ENCODE results near the gene COL7A1.

COL7A1 gene

DNA sequence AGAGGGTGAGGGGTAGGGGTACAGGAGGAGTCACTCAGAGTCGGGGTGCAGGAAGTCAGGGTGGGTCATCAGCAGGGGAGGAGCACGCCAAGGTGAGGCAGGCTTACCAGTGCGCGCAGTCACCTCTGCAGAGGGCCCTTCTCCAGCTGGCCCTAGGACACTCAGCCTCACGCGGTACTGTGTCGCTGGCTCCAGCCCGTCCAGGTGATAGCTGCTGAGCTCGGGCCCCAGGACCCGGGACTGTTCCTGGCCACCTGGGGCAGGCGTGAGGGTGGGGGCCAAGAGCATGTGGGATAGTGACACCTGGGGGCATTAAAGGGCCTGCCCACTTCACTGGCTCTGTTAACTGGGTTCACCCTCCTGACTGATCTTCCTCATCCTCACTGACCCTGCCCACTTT is 7.4 kb downstream of the COL7A1 start:
- no peak for DNase-seq

DNA sequence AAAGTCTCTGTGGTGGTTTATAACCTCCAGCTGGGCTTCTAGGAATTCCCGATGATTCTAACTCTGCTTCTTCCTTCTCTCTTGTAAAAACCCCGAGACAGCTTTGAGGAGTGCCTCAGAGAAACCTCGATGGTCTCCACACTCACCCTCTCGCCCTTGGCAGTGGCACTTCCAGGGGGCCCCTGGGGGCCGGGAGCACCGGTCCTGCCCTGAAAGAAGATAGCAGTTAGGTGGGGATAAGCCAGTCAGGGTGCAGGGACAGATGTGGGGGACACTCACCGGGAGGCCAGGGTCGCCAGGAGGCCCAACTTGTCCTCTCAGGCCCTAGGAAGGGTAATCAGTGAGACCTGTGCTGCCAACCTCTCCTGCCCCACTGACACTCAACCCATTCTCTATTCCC is 9.7 kb downstream of the COL7A1 start:
- no peak for DNase-seq

DNA sequence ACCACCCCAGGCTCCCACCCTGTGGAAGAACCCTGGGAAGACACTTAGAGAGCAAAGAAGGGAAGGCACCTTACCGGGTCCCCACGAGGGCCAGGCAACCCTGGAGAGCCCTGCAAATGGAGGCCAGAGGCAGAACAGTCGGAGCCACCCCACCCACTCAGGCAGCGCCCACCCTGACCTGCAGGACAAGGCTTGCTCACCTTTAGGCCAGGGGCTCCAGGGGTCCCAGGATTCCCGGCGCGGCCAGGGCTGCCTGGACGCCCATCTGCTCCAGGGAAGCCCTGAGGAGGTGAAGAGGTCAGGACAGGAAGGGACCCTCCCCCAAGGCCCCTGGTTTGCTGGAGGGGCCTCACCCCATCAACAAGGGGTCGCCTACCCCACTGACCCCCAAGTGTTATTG is 10.3 kb downstream of the COL7A1 start:
- DNase-seq: no peak

DNA sequence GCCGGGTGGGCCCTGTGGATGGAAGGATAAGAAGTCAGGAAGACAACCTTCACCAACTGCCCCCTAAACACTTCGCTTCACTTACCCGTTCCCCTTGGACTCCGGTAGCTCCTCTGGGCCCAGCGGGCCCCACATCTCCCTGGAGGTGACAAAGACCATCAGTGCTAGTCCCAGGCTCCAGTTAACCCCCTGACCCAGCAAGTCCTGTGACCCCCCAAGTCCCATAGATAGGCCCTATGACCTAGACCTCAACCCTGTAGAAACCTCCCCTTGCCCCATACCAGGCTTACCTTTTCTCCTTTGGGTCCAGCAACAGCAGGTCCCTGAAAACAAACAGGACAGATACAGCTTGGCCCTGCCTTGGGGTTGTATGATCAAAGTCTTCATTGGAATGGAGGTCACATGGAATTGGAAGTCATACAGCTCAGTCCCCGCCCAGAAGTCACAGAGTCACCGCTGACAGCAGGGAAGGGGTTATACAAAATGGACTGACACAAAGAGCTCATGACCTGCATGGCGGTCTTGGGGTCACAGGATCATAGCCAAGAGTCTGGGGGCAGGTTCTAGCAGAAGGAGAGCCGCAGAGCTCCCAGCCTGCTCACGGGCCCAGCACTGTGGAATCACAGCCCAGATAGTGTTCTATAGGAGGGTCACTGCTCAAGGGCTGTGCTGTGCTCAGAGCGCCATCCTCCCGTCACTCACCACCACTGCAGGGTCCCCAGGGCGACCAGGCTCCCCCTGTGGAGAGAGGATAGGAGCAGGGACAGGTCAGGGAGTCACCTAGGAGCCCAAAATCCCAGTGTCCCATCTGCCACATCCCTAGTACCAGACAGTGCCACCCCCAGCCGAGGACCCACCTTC is 13.3 kb downstream of the COL7A1 start:
- no peak for DNase-seq

DNA sequence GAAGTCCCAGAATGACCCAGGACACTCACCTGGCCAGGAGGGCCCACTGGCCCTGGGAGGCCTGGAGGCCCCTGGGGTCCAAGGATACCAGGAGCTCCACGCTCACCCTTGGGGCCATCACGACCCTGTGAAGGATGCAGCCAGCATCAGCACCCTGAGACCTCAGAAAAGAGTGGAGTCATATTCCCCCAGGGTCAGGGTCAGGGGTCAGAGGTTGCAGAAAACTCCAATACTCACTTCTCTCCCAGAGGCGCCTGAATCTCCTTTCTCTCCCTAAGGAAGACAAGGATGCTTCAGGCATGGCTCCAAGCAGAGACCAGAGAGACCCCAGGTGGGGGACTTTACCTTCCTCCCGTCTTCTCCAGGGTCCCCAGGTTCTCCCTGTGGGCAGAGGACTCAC is 18.5 kb downstream of the COL7A1 start:
- DNase-seq: no peak

DNA sequence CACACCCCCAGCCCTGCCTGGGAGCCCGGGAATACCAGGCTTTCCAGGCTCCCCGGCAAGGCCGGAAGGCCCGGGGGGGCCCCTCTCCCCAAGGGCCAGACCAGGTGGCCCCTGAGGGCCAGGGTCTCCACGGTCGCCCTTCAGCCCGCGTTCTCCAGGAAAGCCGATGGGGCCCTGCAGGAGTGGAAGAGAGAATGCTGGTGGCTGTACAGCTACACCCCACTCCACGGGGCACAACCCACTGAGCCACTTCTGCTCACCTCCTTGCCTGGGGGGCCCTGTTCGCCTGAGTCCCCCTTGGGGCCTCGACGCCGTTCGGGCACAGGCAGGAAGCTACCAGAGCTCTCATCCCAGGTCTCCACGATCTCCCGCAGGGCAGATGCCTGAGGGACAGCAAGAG is 19.8 kb downstream of the COL7A1 start:
- no peak for DNase-seq

DNA sequence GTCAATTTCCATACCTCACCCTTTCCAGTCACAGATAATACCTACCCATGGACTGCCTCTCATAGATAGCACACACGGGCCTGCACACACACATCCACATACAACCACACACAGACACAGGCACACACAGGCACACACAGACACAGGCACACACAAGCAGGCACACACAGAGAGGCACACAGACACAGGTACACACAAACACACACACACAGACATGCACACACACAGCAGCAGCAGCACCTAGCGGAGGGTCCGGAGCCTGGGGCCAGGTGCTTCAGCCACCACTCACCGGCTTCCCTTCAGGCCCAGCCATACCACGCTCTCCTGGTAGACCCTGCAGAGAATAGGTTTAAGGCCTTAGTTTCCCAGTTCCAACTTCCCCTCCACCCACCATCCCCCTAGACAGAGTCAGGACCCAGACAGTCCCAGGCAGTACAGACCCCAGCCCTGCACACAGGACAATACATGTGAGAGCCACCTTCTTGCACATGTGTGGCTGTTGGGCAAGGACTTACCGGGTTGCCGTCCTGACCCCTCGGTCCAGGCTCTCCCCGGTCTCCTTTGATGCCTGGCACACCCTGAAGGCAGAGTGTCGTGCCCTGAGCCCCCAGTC is 21.1 kb downstream of the COL7A1 start:
- no peak for DNase-seq

DNA sequence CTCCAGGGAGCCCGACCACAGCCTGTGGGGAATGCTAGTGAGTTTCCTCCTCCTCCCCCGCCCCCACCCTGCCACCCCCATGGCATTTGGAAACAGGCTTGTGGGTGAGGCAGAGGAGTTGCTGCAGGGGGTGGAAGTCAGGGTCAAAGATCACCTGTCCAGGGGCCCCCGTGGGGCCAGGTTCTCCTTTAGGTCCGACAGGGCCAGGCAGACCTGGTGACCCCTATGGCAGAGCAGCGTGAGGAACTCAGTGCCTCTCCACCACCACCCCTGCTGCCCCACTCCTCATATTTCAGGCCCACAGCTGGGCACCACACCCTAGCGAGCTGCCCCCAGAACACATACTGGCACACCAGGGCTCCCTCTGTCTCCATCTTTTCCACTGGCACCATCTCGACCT is 22.6 kb downstream of the COL7A1 start:
- no peak for DNase-seq

DNA sequence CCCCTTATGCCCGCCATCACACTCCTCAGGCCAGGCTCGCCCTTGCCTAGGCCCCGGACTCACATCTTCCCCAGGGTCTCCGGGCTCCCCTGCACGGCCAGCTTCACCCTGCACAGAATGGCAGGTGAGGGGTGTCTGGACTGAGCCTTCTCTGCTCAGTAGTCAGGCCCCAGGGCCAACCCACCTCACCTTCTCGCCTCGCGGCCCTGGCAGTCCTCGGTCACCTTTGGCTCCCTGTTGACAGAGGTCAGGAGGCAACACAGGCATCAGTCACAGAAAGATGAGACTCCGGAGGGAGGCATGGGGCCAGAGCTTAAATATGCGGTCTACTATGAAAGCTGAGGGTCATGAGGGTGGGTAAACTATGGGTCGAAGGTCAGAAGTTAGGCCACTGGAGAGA is 23.2 kb downstream of the COL7A1 start:
- DNase-seq: no peak

DNA sequence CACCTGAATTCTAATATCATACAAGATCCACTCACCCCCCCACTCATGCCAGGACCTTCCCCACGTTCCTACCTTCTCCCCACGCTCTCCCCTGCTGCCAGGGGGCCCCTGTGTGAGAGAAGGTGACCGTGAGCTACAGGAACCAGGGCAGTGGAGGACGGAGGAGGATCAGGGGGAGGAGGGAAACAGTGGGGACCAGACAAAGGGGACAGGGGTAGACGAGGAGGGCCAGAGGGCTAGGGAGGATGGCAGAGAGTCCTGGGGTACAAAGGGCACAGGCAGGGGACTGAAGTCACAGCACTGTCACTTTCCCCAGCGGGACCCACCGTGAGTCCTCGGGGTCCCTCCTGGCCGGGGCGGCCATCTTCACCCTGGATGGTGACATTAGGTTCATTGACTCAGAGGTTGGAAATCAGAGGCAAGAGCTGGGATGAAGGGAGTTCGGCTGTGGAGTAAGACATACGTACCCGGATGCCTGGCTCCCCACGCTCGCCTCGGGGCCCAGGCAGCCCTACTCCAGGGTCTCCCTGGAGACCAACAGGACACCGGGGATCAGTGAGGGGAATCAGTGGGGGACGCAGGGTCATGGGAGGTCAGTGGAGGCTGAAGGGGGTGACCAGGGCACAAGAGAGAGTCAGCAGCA is 25.2 kb downstream of the COL7A1 start:
- DNase-seq: no peak

DNA sequence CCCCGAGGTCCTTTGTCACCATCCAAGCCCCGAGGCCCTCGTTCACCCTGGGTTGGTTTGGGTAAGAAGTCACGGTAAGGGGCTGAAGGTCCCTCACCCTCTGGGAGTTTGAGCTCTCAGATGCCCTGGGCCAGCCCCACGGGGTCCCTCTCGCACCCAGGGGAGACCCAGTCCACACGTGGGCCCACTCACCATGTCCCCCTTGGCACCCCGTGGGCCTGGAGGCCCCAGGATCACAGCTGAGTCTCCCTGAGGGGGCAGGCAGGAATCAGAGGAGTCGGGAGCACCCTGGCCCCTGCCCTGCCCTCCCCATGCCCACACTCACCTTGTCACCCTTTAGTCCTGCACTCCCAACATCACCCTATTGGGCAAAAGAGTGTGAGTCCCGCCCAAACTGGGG is 25.7 kb downstream of the COL7A1 start:
- no peak for DNase-seq

DNA sequence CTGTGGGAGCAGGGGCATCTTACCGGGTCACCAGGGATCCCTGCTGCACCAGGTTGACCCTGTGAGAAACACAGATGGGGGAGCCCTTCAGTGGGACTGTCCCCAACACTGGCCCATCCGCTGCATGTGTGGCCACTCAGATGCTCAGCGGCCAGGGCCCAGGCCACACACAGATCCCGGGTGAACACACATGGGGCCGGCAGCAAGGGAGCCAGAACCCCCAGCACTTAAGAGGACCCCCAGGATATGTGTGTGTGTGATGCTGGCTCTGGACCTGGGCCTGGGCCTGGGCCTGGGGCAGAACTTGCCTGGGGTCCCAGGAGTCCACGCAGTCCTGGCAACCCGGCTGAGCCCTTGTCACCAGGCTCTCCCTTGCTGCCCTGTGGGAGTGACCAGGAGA is 26.7 kb downstream of the COL7A1 start:
- DNase-seq: no peak

DNA sequence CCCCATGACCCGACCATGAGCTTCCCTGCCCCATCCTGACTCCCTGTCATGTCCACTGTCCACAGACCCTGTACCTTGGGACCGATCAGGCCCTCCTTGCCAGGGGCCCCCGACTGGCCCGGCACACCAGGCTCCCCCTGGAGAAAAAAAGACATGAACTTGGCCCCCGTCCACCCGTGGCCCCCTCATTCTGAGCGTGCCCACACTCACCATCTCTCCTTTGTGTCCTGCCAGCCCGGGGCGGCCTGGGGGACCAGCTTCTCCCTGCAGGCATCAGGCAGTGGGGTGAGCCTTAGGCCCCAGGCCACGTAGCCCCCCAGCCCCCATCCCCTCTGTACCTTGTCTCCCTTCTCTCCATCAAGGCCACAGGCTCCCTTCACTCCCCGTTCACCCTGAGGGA is 27.6 kb downstream of the COL7A1 start:
- no peak for DNase-seq

DNA sequence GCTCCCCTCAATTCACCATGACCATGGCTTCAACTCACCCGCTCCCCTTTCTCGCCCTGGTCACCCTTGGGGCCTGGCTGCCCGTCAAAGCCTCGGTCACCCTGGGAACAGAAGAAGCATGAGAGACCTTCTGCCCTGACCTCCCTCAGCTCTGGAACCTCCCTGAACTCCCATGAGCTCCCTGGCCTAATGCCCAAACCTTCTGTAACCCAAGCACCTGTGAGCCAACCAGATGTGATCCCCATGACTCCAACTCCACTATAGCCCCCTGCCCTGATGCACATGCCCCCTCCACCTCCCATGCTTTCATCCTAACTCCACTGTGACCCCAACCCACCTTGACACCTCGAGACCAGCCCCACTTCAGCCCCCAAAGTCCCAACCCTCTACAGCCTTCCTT is 28.0 kb downstream of the COL7A1 start:
- DNase-seq: no peak

DNA sequence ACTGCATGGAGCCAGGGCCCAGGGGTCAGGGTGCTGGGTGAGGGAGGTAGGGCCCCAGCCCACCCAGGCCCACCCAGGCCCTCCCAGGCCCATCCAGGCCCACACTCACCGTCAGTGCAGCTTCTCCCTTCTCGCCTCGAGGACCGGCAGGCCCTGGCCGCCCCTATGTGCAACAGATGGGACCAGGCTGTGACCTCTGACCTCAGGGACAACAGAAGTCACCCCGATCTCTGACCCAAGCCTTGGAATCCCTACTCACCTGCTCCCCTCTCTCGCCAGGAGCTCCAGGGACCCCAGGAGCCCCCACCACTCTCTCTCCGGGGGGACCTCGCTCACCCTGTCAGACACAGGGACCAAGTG is 28.7 kb downstream of the COL7A1 start:
- DNase-seq: no peak

DNA sequence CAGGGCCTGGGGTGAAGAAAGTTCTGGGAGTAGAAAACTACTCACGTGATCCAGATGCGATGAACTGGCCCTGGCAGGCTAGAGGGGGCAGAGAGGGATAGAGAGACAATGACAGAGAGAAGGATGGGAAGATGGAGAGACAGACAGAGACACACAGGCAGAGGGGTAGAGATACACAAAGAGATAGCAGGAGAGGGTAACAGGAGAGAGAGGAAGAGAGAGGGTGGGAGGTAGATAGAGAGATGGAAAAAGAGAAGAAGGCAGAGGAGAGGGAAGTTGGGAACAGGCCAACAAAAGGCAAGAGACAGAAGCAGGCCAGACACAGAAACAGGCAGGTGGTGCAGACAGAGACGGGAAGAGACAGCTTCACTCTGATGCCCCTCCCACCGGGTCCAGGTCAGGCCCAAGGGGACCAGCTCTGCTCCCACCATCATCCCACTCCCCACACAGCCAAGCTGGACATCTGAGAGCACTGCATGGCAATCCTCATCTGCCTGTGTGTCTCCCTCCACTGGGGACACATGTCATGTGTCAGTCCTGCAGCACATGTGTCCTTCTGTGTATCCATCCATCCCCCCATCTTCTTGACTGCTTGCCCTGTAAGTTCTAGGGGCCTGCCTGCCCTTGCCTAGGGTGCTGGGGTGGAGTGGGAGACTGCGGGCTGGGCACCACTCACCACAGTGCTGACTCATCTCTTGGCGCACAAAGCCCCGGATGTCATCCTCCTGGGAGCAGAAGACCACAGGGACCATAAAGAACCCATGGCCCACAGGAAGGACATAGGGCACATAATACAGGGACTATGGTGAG is 29.3 kb downstream of the COL7A1 start:
- DNase-seq: no peak

DNA sequence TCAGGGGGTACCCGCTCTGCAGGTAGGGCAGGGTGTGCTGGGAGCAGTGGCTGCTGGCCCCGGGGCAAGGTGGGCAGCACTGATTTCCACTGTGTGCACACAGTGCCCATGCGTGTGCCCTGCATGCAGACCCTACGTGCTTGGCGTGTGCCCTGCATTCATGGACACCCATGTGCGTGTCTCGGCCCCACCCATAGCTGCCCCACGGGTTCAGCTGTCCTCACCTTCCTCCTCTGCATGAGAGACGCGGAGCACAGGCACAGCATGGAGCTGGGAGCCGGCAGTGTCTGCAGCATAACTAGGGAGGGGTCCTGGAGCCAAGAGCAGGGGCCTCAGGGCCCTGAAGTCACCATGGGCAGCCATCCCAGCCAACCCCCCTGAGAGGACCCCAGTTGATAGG is 29.9 kb downstream of the COL7A1 start:
- no peak for DNase-seq

DNA sequence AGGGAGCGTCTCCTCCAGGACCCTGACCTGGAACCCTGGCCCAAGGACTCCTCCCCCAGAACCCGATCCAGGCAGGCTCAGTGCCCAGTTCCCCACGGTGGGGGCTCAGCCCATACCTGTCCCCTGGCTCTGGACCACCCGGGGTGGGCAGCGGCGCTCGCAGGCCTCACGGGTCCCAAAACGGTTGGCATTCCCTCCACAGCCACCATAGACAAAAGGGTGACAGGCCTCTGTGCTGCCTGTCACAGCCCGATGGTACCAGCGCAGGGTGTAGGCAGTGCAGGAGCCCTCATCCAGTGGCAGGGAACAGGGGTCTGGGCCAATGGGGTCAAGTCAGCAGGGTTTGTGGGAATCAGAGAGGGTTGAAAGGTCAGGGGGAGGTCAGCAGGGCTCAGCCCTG is 30.5 kb downstream of the COL7A1 start:
- DNase-seq: no peak

DNA sequence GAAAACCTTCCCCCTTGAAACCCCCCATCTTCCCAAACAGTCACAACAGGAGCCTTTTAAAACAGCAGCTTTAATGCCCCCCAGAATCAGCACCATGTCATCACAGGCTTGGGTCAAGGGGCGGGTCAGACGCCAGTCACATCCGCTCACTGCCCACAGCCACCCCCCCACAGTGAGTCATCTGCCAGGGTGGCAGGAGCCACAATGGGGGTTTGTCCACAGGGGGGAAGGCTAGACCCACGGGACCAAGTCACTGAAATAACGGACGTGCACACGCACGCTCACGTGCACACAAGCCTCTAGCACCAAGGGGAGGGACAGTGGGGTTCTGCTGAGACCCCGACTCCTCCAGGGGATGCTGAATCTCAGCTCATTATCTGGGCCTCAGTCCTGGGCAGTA is 31.1 kb downstream of the COL7A1 start:
- peak in 1 of 2 donors; percentile 14 for DNase-seq

DNA sequence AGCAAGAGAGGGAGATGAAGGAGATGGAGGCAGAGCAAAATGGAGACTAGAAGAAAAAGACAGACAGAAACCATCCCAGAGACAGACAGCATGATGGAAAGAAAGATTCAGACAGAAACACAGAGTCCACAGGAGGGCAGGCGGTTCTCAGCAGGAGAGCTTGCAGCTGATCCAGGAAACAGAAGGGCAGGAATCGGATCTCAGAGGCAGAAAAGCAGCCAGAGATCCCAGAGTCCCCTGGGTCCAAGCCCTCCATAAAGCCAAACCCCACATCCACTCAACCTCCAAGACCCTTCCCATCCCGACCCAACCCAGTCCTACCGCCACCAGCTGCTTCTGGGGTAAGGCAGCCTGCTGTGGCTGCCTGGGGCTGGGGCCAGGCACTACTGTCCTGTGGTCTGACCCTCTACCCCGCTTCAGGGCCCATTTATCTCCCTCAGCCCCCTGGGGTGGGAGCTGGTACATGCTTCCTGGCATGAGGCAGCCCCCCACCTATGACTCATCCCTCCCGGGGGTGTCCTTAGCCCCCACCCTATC is 31.7 kb downstream of the COL7A1 start, which contains the start of gene UCN2:
TSS of gene UCN2 (minus strand) at position 400 of the 537 bp plus-strand sequence. CDS start 657 bp downstream, outside the sequence.
- no peak for DNase-seq

DNA sequence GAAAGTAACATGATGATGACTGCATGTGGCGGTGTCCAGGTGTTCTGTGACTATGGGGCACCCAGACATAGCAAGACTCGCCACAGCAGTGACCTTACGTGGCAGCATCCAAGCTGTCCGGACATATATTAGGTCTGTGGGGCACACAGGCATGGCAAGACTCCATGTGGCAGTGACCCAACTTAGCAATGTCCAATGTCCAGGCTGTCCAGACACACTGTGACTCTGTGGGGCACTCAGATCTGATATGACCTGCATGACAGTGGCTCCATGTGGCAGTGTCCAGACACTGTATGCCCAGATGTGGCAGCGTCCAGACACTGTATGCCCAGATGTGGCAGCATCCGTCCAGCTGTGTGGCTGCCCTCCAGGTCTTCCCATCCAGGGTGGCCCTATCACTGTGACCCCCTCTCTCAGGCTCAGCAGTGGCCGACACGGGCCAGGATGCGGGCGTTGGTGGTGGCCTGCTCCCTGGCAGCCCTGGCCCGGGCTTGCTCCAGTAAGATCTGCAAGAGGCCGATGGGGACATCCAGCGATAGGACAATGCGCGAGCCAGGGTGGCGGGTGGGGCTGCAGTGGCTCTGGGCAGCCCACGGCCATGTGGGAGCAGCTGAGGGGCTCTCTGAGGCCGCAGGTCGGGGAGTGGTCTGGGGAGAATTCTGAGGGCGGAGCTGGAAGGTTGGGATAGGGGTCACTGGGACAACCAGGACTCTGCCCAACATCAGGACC is 32.6 kb downstream of the COL7A1 start:
- no peak for DNase-seq

DNA sequence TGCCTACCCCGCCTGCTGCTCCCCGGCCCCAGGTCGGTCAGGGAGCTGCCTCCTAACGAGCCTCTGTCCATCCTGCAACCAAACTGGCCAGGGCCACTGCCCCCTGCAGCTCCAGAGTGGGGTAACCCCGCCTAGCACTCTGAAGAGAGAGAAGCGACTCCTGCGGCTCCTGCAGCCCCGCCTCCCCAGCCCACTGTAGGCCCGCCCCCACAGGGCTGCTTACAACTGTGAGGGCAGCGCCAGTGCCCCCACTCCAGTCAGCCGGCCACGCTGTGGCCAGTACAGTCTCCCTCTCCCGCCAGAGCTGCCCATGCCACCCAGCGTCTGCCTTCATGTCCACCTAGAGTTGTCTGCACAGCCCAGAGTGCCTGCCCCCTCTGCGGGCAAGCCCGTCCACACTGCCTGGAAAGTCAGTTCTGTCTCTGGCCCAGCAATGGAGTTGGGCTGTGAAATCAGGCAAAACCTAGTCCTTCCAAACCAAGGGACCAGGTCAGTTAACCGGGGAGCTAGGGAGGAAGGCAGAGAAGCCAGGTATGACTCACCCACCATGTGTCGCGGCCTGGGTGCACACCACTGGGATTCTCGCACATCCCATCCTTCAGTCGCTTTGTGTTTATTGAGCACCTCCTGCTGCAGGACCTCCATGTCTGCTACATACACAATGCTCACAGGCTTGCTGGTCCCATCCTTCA is 33.9 kb downstream of the COL7A1 start:
- peak in 1 of 2 donors; percentile 9 for DNase-seq

All from stimulated activated CD4-positive, alpha-beta T cell treated with anti-CD3 and anti-CD28 coated beads, Interleukin-2, amount 100 ng/mL, for 24 hours (primary cell).